Ovary (tissue), 9 donors: ENCODE results near the gene PASK. TPM values are rescaled to one million over a fixed set of nuclear protein-coding genes. Genes with fewer than 3 reads are reported as not detected.

Source experiments
- DNase-seq, 5 donors: peaks; one replicate each; pipeline ENCODE4 v3.0.0-alpha.2; 2019 to 2020
- H3K27ac ChIP-seq, 2 donors: fragments of 200-600 bp; one replicate each; pipeline versions ENCODE4 v1.5.1 to v1.8.0; 2019 to 2022
- H3K27me3 ChIP-seq: fragments of 200-600 bp; one replicate; pipeline ENCODE4 v1.8.0; 2022
- H3K36me3 ChIP-seq: fragments of 200-600 bp; sonication (generic); one replicate; pipeline ENCODE4 v1.5.1; 2019
- H3K4me1 ChIP-seq: one replicate; pipeline ENCODE4 v1.8.1; 2013; ENCODE audit warnings: mild to moderate bottlenecking, moderate library complexity; ENCODE audit not compliant: insufficient read depth
- H3K4me3 ChIP-seq: fragments of 200-600 bp; sonication (generic); one replicate; pipeline ENCODE4 v1.5.1; 2017
- H3K9me3 ChIP-seq, 2 donors: fragments of 200-600 bp in 1 of 2; sonication (generic) in 1 of 2; one replicate each; pipeline versions ENCODE4 v1.5.1 to v1.8.1; 2013 to 2019; ENCODE audit warnings: mild to moderate bottlenecking in 1 of 2, moderate library complexity in 1 of 2
- EP300 ChIP-seq: sonication (generic); formaldehyde crosslinking; IDR thresholded peaks from one replicate; pipeline ENCODE4 v1.6.1; 2017; ENCODE audit warnings: antibody characterized with exemption
- POLR2A ChIP-seq: fragments of 450-650 bp; IDR thresholded peaks from one replicate; pipeline ENCODE4 v1.6.1; 2017; ENCODE audit warnings: antibody characterized with exemption, mild to moderate bottlenecking, moderate library complexity
- WGBS, 3 donors: extraction: QIAGEN DNeasy Blood & Tissue Kit in 1 of 3; methylation state at CpG; one replicate each; pipeline versions ENCODE4 v1.1.5 to v1.1.7; 2013 to 2017; 5-methylcytosine and 5-hydroxymethylcytosine counted together
- intact Hi-C, 4 donors: fragments of 100-400 bp; cut with DNase I; formaldehyde crosslinking; loops; one replicate each; pipeline versions ENCODE4 v1.11.0 to v1.15.1; 2022 to 2023
- polyA plus RNA-seq, 2 donors: library from polyadenylated mRNA; stranded (reverse); fragments of 200-250 nt in 1 of 2; fragments of 350-450 nt in 1 of 2; fragmentation: Illumina TruSeq in 1 of 2; extraction: RNeasy Lipid Tissue Mini Kit (QIAGEN cat#74804) in 1 of 2; gene quantifications; one replicate each; pipeline ENCODE4 v1.2.3, GENCODE V29; 2013 to 2014
- total RNA-seq, 7 donors: library from RNA; depleted of rRNA in 2 of 7; stranded (reverse); fragments of >200 nt in 2 of 7; fragmentation: NEBNext Ultra II Directional in 3 of 7; extraction: Animal tissue kit (Norgen Biotek cat#: 25700) in 3 of 7; gene quantifications; one replicate each; pipeline versions ENCODE4 v1.1.0 to v1.2.4, GENCODE V29; 2016 to 2023
- TF ChIP-seq, protein P1 (sequence below), 3 donors: fragments of 450-650 bp in 2 of 3; fragments of 200-600 bp in 1 of 3; IDR thresholded peaks; one replicate each; pipeline versions ENCODE4 v1.5.1 to v1.8.0; 2016 to 2022; ENCODE audit warnings: antibody characterized with exemption in 3 of 3, mild to moderate bottlenecking in 1 of 3
- donor health status: DM: no; HTN: no; CAD: no; lungs with moderate emphysema.
- donor health status: DM: no; HTN: no; CAD: no.
- donor health status: Bipolar disorder and iron deficiency.
- donor health status: DM: yes; HTN: yes; CAD: no.
- donor health status: DM: no; HTN: no; CAD: no.
- donor health status: DM: yes; HTN: yes; CAD: no.

The PASK gene
- total and polyA plus RNA-seq, 9 donors: 2.4 to 13.4 (median 7.4) TPM

DNA sequence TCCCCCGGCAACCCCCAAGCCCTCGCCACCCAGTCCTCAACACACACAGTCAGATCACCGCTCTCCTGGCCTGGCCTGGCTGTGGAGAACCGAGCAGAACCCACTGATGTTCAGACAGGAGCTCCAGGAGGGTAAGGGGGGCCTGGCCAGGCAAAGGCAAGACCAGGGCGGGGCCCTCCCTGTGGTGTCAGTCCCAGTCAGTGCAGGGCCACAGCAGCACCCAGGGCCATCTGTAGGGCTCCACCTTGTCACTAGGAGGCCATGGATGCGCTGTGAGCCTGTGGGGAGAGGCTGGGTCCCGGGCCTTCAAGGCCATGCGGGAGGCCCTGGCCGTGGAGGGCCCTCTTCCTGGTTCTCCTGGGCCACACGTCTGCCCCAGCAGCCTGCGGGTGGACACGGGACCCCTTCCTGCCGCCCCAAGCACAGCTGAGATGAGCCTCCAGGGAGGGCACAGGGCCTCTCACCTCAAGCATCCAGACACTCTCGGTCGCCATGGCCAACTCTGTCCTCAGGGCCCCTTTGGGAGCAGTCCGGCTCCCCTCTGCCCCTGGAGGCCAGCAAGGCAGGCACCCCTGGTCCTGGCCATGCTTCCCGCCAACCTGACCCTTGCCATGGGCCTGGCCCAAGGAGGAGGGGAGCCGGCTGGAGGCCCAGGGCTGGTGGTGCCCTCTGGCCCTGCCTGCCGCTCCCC lies 41.2 kb upstream of the PASK start:
- Histone ChIP-seq H3K27ac (no peak overlapping the region), H3K4me3 (no peak overlapping the region), H3K9me3 (no peaks in the 10 kb centered on the region), H3K36me3 (no peaks in the 10 kb centered on the region), H3K27me3 (no peaks in the 10 kb centered on the region), H3K4me1 (no peaks in the 10 kb centered on the region)
- 88 to 94% (median 88%) methylated on average over 10 to 19 of the region's 19 CpGs for WGBS, 3 donors
- DNase-seq: peak in 1 of 5 donors; percentile 10
- TF ChIP-seq, protein P1, sequence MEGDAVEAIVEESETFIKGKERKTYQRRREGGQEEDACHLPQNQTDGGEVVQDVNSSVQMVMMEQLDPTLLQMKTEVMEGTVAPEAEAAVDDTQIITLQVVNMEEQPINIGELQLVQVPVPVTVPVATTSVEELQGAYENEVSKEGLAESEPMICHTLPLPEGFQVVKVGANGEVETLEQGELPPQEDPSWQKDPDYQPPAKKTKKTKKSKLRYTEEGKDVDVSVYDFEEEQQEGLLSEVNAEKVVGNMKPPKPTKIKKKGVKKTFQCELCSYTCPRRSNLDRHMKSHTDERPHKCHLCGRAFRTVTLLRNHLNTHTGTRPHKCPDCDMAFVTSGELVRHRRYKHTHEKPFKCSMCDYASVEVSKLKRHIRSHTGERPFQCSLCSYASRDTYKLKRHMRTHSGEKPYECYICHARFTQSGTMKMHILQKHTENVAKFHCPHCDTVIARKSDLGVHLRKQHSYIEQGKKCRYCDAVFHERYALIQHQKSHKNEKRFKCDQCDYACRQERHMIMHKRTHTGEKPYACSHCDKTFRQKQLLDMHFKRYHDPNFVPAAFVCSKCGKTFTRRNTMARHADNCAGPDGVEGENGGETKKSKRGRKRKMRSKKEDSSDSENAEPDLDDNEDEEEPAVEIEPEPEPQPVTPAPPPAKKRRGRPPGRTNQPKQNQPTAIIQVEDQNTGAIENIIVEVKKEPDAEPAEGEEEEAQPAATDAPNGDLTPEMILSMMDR (IDR thresholded peaks at IDR 0.05): no peak
- TF ChIP-seq EP300: no peak
- TF ChIP-seq POLR2A: no peak
- intact Hi-C loops: no loop called here

DNA sequence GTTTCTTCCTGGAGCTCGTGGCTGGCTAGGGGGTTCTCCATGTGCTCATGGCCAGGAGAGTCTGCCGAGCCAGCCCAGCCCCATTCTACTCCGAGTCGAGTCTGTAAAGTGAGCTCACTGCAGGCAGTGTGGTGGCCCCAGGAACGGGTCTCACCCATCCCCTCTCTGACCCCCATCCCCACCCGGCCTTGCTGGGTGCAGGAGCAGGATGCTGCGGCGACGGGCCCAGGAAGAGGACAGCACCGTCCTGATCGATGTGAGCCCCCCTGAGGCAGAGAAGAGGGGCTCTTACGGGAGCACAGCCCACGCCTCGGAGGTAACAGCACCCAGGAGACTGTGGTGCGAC lies 40.6 kb upstream of the PASK start:
- H3K36me3 ChIP-seq: no peaks in the 10 kb centered on the region
- H3K4me3 ChIP-seq: no peak overlapping the region
- 78 to 88% (median 78%) methylated on average over 14 to 15 of the region's 15 CpGs for WGBS, 3 donors
- DNase-seq: peak in 1 of 5 donors; percentile 10
- intact Hi-C loops: no loop called here
- H3K4me1 ChIP-seq: no peaks in the 10 kb centered on the region
- H3K9me3 ChIP-seq: no peaks in the 10 kb centered on the region
- H3K27ac ChIP-seq: no peak overlapping the region
- no peaks in the 10 kb centered on the region for H3K27me3 ChIP-seq
- TF ChIP-seq POLR2A (no peak), EP300 (no peak)
- TF ChIP-seq, protein P1 (IDR thresholded peaks at IDR 0.05): no peak

DNA sequence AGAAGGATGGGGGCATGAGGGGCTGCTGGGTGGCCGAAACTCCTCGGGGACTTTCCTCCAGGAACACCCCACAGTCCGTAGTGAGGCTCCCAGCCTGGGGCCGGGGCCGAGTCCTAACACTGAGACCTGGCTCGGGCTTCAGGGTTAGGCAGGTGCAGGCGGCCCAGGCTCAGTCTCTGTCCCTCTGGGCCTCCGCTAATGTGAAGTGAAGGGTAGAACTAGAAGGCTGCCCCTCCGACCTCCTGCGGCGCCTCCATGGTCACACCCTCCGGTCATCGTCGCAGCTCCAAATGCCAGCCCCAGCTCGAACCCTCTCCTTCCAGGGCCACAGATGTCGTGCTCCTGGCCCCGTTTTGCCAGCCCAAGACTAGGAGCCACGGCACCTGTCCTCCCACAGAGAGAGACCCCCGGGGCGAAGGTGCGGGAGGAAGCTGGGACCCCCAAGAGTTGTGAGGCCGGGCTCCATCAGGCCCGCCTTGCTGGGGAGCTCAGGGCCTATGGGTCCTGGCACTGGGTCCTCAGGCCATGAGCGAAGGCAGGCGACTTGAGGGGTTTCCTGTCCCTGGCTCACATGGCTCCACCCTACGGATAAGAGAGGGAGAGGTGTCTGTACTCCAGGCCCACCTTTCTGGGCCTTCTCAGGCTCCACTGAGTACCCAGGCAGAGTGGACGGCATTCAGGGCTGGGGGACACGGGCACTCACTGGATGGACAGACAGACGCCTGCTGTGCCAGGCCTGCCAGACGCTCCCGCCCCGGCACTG lies 40.0 kb upstream of the PASK start:
- Histone ChIP-seq H3K9me3 (no peaks in the 10 kb centered on the region), H3K27me3 (no peaks in the 10 kb centered on the region), H3K4me1 (no peaks in the 10 kb centered on the region), H3K4me3 (no peak overlapping the region), H3K36me3 (no peaks in the 10 kb centered on the region), H3K27ac (no peak overlapping the region)
- WGBS, 3 donors: 91 to 94% (median 93%) methylated on average over 30 to 32 of the region's 32 CpGs
- TF ChIP-seq, protein P1 (IDR thresholded peaks at IDR 0.05): no peak
- TF ChIP-seq POLR2A: no peak
- no peak for DNase-seq
- intact Hi-C loops: no loop called here

DNA sequence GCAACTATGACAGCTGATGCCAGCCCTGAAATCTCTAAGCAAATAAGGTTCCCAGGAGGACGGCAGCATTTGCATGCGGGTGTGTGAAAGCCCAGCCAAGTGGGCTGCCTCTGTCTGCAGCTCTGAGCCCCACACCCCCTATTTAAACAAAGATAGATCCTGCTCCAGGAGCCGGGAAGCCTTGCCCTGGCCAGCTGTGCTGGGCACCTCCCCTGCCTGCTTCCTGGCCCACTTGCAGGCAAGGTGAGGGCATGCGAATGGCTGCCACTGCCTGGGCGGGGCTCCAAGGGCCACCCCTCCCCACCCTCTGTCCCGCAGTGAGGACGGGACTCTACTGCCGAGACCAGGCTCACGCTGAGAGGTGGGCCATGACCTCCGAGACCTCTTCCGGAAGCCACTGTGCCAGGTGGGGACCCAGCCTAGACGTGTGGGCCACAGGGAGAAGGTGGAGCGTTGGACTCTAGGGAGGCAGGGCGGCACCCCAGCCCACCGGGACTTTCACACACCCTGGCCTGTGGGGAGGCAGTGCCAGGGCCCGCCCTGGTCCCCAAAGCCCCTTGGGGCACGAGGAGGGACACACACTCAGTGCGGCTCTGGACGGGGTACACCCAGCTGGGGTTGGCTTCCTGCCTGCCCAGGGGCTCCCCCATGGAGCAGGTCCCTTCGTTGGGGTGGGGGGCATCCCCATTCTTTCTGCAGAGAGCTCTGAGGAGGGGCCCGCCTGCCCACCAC lies 39.3 kb upstream of the PASK start, which contains the start of gene ANO7:
Gene ANO7 (plus strand): TSS at position 317 of the 732 bp plus-strand sequence. CDS start 1,387 bp downstream, outside the sequence.
- Histone ChIP-seq H3K4me3 (no peak within 1 kb of the TSS), H3K36me3 (no peaks in the 10 kb centered on the region), H3K9me3 (no peaks in the 10 kb centered on the region), H3K27ac (no peak within 1 kb of the TSS), H3K4me1 (no peaks in the 10 kb centered on the region), H3K27me3 (no peaks in the 10 kb centered on the region)
- TF ChIP-seq POLR2A: no peak
- TF ChIP-seq, protein P1 (IDR thresholded peaks at IDR 0.05): no peak
- no peak for TF ChIP-seq EP300
- DNase-seq: no peak
- 63 to 72% (median 67%) methylated on average over 21 of the region's 21 CpGs for WGBS, 3 donors
- intact Hi-C loops: no loop called here
